Ishikawa (cell line): ENCODE data around the gene ASAP3.

Source experiments
- CEBPB ChIP-seq: IDR thresholded peaks from 2 replicates; pipeline ENCODE4 v1.6.1; 2012
- EGR1 ChIP-seq: IDR thresholded peaks from 2 replicates; pipeline ENCODE4 v1.6.1; 2012
- EP300 ChIP-seq: IDR thresholded peaks from 2 replicates; pipeline ENCODE4 v1.6.1; 2012; ENCODE audit warnings: borderline replicate concordance
- FOXM1 ChIP-seq: IDR thresholded peaks from 2 replicates; pipeline ENCODE4 v1.6.1; 2012; ENCODE audit warnings: low read depth, borderline replicate concordance
- NFIC ChIP-seq: IDR thresholded peaks from 2 replicates; pipeline ENCODE4 v1.6.1; 2012
- REST ChIP-seq: IDR thresholded peaks from 2 replicates; pipeline ENCODE4 v1.6.1; 2012; ENCODE audit warnings: low read depth, mild to moderate bottlenecking
- TEAD4 ChIP-seq: IDR thresholded peaks from 2 replicates; pipeline ENCODE4 v1.6.1; 2012
- TF ChIP-seq, protein P1 (sequence below): IDR thresholded peaks from 2 replicates; pipeline ENCODE4 v1.6.1; 2012

DNA sequence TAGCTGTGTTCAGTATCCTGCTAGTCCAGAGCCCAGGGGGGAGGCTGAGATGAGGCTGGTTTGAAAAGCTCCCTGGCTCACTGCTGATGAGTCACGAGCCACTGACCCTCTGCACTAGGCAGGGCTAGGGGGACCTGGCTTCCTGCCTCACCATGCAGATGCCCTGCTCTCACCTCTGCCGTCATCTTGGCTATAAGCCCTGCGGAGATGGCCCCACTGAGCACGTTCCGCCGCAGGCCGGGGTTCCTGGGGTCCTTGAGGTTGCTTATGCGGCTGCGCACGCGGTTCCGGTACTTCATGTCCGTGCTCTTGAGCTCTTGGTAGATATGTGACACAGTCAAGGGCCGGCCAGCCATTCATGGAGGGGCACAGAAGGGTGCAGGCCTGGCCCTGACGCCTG is 90.3 kb downstream of the ASAP3 start:
- TF ChIP-seq EGR1, result no peak
- TF ChIP-seq CEBPB, result no peak
- no peak for TF ChIP-seq EP300
- no peak for TF ChIP-seq TEAD4
- TF ChIP-seq, protein P1, sequence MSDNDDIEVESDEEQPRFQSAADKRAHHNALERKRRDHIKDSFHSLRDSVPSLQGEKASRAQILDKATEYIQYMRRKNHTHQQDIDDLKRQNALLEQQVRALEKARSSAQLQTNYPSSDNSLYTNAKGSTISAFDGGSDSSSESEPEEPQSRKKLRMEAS, result no peak
- no peak for TF ChIP-seq REST
- no peak for TF ChIP-seq FOXM1
- no peak for TF ChIP-seq NFIC
